KMS-11 (cell line): ENCODE data around the gene SEL1L.
"Not testable (repeated sequence)": the region's sequence is repeated elsewhere in the genome, so short reads cannot be mapped to it uniquely, and the experiment has no call there.

Experiments
- H2AFZ ChIP-seq: fragments of 200-600 bp; sonication (generic); 2 replicates; pipeline ENCODE4 v1.6.1; 2016; ENCODE audit warnings: antibody characterized with exemption, mixed run types, low read depth
- H3K27ac ChIP-seq: fragments of 200-600 bp; sonication (generic); 2 replicates; pipeline ENCODE4 v1.6.1; 2016; ENCODE audit warnings: mild to moderate bottlenecking, mixed run types
- H3K27me3 ChIP-seq: fragments of 200-600 bp; sonication (generic); 2 replicates; pipeline ENCODE4 v1.6.1; 2017; ENCODE audit warnings: mild to moderate bottlenecking, low read depth, mixed run types, moderate library complexity; ENCODE audit not compliant: insufficient read depth
- H3K36me3 ChIP-seq: fragments of 200-600 bp; sonication (generic); 2 replicates; pipeline ENCODE4 v1.6.1; 2017; ENCODE audit warnings: mild to moderate bottlenecking, mixed run types; ENCODE audit not compliant: insufficient read depth
- H3K4me1 ChIP-seq: fragments of 200-600 bp; sonication (generic); 2 replicates; pipeline ENCODE4 v1.6.1; 2016; ENCODE audit warnings: mild to moderate bottlenecking, low read depth, mixed run types; ENCODE audit not compliant: poor library complexity, severe bottlenecking
- H3K4me2 ChIP-seq: fragments of 200-600 bp; sonication (generic); 2 replicates; pipeline ENCODE4 v1.7.0; 2016; ENCODE audit warnings: mild to moderate bottlenecking, mixed run types
- H3K4me3 ChIP-seq: fragments of 200-600 bp; sonication (generic); IDR thresholded peaks from 2 replicates; pipeline ENCODE4 v1.6.1; 2017; ENCODE audit warnings: low read depth, low read length, mixed read lengths; ENCODE audit not compliant: insufficient read depth
- H3K79me2 ChIP-seq: fragments of 200-600 bp; sonication (generic); 2 replicates; pipeline ENCODE4 v1.6.1; 2016; ENCODE audit warnings: low read depth, mixed run types; ENCODE audit not compliant: insufficient read depth
- H3K9ac ChIP-seq: fragments of 200-600 bp; sonication (generic); 2 replicates; pipeline ENCODE4 v1.6.1; 2016; ENCODE audit warnings: mild to moderate bottlenecking, mixed run types
- H4K20me1 ChIP-seq: fragments of 200-600 bp; sonication (generic); 2 replicates; pipeline ENCODE4 v1.6.1; 2016; ENCODE audit warnings: mild to moderate bottlenecking, mixed run types; ENCODE audit not compliant: insufficient read depth
- TF ChIP-seq, protein P1 (sequence below): fragments of 200-600 bp; sonication (generic); conservative IDR thresholded peaks from 2 replicates; pipeline ENCODE4 v1.6.1; 2017; ENCODE audit warnings: low read depth, mild to moderate bottlenecking, antibody characterized with exemption, low read length, moderate library complexity, mixed read lengths

SEL1L gene

DNA sequence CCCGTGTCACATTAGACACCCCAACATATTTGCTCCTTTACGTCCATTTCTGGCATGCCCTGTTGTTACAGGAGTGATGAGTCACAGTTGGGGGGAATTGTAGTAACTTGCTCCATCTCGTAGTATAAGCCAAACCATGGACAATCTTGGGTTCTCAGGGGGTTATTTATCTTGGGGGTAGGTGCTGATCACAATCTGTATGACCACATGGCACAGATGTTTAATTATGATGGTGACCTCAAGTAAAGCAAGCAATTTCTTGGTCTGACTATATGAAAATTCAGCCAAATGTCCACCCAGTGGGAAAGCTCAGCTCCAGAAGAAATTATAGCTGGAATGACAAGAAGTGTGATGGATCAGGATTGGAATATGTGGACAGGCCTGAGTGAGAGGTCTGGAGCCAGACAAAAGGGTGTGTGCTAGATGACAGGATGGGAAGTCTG lies 101.4 kb downstream of the SEL1L start:
- TF ChIP-seq, protein P1, sequence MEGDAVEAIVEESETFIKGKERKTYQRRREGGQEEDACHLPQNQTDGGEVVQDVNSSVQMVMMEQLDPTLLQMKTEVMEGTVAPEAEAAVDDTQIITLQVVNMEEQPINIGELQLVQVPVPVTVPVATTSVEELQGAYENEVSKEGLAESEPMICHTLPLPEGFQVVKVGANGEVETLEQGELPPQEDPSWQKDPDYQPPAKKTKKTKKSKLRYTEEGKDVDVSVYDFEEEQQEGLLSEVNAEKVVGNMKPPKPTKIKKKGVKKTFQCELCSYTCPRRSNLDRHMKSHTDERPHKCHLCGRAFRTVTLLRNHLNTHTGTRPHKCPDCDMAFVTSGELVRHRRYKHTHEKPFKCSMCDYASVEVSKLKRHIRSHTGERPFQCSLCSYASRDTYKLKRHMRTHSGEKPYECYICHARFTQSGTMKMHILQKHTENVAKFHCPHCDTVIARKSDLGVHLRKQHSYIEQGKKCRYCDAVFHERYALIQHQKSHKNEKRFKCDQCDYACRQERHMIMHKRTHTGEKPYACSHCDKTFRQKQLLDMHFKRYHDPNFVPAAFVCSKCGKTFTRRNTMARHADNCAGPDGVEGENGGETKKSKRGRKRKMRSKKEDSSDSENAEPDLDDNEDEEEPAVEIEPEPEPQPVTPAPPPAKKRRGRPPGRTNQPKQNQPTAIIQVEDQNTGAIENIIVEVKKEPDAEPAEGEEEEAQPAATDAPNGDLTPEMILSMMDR: no peak
- H3K27ac ChIP-seq: no peak overlapping the region
- H3K4me1 ChIP-seq: peaks cover 23% of the 10 kb centered on the region
- no peaks in the 10 kb centered on the region for H3K36me3 ChIP-seq
- H3K79me2 ChIP-seq: peaks cover 3% of the 10 kb centered on the region; the same call in 1 of the 2 replicates
- H2AFZ ChIP-seq: no peak overlapping the region
- H4K20me1 ChIP-seq: no peaks in the 10 kb centered on the region
- H3K4me3 ChIP-seq: no peak overlapping the region
- H3K9ac ChIP-seq: no peak overlapping the region
- H3K4me2 ChIP-seq: no peak overlapping the region
- no peaks in the 10 kb centered on the region for H3K27me3 ChIP-seq

DNA sequence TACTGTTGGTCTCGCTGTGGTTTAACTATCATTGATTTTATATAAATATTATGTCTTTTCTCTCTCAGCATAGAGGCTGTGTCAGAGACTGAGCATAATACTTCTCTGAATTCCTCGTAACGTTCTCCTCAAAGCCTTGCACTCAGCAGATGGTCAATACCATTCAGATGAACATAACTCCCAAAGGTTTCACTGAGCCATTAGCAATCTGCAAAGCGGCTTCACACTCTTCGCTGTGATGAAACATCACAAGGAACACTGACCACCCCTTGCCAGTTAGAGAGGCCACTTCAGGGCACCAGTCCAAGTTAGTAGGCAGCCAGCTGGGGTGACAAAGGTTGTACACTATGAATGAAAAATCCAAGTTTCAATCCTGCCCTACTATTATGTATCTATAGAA lies 103.4 kb downstream of the SEL1L start:
- TF ChIP-seq, protein P1: no peak
- Histone ChIP-seq H3K79me2 (peaks cover 3% of the 10 kb centered on the region; the same call in 1 of the 2 replicates), H4K20me1 (no peaks in the 10 kb centered on the region), H3K9ac (no peak overlapping the region), H3K4me3 (no peak overlapping the region), H3K27ac (no peak overlapping the region), H3K27me3 (no peaks in the 10 kb centered on the region), H3K4me2 (no peak overlapping the region), H3K36me3 (no peaks in the 10 kb centered on the region), H2AFZ (no peak overlapping the region), H3K4me1 (peaks cover 16% of the 10 kb centered on the region)

DNA sequence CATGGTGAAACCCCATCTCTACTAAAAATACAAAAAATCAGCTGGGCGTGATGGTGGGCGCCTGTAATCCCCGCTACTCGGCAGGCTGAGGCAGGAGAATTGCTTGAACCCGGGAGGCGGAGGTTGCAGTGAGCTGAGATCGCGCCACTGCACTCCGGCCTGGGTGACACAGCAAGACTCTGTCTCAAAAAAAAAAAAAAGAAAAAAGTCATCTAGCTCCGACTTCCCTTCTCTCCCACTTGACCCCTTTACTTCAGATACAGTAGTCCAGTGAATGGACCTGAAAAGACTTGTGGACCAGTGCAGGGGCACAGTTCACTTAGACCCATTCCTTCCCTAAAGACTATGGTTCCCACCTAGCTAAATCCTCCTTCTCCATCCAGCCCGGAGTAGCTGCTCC lies 103.9 kb downstream of the SEL1L start:
- not testable (repeated sequence) for H2AFZ ChIP-seq, H3K9ac ChIP-seq, H3K79me2 ChIP-seq, H4K20me1 ChIP-seq, H3K27ac ChIP-seq, H3K4me2 ChIP-seq, H3K27me3 ChIP-seq, H3K36me3 ChIP-seq, H3K4me3 ChIP-seq
- peaks cover 12% of the 10 kb centered on the region for H3K4me1 ChIP-seq

DNA sequence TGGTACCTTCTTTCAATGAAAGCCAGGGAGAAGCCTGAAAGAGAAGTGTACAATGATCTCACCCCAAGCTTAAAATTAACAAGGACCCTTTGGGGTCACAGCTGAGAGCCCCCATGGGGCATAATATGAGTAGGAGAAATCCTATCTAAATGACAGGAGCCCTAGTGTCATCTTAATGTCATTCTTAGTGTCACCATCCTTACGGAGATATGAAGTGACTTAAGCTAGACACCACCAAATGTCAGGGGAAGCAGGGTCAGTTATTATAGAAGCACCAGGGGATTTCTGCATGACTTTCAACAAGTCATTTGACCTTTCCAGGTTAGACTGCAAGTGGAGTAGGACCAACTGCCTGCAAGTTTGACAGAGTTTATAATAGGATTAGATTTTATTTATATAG lies 104.6 kb downstream of the SEL1L start:
- TF ChIP-seq, protein P1: no peak
- Histone ChIP-seq H3K4me2 (no peak overlapping the region), H3K4me3 (no peak overlapping the region), H3K27me3 (no peaks in the 10 kb centered on the region), H4K20me1 (no peaks in the 10 kb centered on the region), H2AFZ (no peak overlapping the region), H3K27ac (no peak overlapping the region), H3K36me3 (no peaks in the 10 kb centered on the region), H3K79me2 (no peaks in the 10 kb centered on the region), H3K4me1 (peaks cover 6% of the 10 kb centered on the region), H3K9ac (no peak overlapping the region)

DNA sequence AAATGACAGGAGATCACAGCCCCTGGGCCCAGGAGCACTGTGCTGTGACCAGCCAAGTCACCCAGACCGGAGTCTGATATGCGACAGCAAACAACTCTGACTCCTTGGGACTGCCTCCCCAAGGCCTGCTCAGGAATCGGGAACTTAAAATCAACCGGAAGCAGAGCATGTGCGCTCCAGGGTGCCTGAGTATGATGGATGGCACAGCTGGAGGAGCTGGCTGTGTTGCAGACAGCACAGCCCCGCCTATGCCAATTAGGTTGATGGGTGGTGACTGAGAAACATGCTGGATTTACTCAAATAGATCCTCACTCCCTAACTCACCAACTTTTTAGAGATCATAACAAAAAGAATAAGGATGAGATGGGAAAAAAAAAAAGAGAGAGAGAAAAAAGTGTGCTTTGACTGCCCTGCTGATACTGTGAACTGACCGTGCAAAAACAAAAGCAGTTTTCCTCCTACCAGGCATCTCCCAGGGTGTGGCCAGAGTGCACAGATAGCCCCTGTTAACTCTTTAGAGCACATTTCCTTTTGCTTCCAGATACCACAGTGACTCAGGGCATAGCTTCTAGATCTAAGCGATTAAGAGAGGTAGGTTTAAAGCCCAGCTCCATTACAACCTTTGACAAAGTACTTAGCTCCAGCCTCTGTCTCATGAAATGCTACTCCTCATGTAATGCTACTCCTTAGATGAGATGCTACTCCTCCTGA lies 106.2 kb downstream of the SEL1L start:
- H2AFZ ChIP-seq: no peak overlapping the region

More for the DNA sequence above, 106.2 kb downstream of the SEL1L start:
- no peak overlapping the region for H3K4me3 ChIP-seq
- no peaks in the 10 kb centered on the region for H3K27me3 ChIP-seq
- H3K79me2 ChIP-seq: no peaks in the 10 kb centered on the region
- H3K4me1 ChIP-seq: peaks cover 6% of the 10 kb centered on the region
- TF ChIP-seq, protein P1: no peak
- H3K27ac ChIP-seq: no peak overlapping the region
- no peaks in the 10 kb centered on the region for H3K36me3 ChIP-seq
- no peaks in the 10 kb centered on the region for H4K20me1 ChIP-seq
- no peak overlapping the region for H3K9ac ChIP-seq
- H3K4me2 ChIP-seq: no peak overlapping the region
